ENCODE measurements around the gene CREB3L2. TPM values are rescaled to one million over a fixed set of nuclear protein-coding genes. Genes with fewer than 3 reads are reported as not detected.

CREB3L2 gene
- total RNA-seq, 1 donor from 2014 or later: 65.9 TPM

DNA sequence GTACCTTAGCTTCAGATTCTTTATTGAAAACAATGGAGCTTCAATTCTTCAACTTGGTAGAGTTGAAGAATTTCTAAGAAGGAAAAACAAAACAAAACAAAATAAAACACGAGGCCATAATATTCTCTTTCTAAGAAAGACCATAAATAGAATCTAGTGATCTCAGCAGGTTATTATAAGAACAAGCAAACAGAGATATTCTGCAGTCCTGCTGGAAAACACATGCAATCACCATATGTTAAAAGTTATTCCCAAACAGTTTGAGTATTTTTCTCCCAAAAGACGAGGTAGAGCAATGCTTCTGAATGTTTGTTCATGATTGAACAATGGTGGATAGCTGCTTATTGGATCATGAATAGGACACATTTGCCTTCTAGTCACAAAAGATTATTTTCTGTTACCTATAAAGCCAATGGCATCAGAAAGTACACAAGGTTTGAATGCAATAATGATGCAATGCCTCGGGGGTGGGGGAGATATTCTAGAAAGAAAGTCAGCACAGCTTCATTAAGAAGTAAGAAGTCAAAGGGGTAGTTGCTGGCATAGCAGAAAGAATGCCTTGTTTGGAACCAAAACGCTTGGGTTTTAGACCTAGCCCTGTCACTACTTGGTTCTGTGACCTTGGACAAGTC, 59.3 kb downstream of the CREB3L2 start:
- peaks cover 3% of the 10 kb centered on the region for H3K36me3 Mint-ChIP-seq (ENCODE audit: insufficient read depth)
- H3K27me3 Mint-ChIP-seq: no peaks in the 10 kb centered on the region
- DNase-seq (ENCODE audit: low spot score, unreplicated experiment): no peak
- H3K9me3 Mint-ChIP-seq (ENCODE audit: low read depth): no peaks in the 10 kb centered on the region
- H3K27ac Mint-ChIP-seq: no peak overlapping the region
- H3K4me3 Mint-ChIP-seq (ENCODE audit: low read depth): no peak overlapping the region
- H3K4me1 Mint-ChIP-seq (ENCODE audit: low read depth): peaks cover 32% of the 10 kb centered on the region
- TF ChIP-seq, protein P1, sequence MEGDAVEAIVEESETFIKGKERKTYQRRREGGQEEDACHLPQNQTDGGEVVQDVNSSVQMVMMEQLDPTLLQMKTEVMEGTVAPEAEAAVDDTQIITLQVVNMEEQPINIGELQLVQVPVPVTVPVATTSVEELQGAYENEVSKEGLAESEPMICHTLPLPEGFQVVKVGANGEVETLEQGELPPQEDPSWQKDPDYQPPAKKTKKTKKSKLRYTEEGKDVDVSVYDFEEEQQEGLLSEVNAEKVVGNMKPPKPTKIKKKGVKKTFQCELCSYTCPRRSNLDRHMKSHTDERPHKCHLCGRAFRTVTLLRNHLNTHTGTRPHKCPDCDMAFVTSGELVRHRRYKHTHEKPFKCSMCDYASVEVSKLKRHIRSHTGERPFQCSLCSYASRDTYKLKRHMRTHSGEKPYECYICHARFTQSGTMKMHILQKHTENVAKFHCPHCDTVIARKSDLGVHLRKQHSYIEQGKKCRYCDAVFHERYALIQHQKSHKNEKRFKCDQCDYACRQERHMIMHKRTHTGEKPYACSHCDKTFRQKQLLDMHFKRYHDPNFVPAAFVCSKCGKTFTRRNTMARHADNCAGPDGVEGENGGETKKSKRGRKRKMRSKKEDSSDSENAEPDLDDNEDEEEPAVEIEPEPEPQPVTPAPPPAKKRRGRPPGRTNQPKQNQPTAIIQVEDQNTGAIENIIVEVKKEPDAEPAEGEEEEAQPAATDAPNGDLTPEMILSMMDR (IDR thresholded peaks at IDR 0.05; ENCODE audit: unreplicated experiment): no peak

DNA sequence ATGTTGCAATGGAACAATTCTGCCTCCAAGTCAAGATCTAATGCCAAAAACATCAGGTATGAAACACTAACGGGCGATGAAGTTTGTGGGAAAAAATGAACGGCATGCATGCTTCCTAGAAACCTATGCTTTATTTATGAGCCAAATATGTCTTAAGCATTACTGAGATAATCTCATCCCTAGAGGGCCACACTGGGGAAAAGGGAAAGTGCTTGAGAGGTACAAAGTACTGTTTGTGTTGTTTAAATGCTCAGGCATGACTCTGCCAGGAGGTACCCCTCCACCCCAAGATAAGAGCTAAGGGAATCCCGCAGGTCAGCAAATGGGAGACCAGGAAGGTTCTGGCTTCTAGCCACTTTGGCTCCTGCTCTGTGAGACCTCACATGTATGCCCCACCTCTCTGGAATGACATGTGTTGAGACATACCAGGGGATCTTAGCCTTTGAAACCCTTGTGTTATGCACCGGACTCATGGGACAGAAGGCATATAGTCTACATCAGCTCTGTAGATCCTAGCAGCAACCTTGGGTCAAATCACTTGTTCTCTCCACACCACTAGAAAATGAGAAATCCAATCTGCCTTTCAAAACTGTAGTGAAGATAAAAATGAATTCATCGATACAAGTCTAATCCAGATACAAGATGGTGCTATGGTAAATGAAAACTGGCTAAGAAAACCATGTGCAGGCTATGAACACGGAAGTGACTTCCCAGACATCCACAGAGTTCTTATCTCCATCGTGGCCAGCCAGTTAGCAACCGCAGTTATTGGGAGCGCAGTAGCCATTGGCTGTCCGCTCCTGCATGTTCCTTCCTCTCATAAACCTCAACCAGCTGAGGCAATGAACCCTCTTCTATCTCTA, 61.0 kb downstream of the CREB3L2 start:
- TF ChIP-seq, protein P1 (IDR thresholded peaks at IDR 0.05; ENCODE audit: unreplicated experiment): no peak
- peaks cover 29% of the 10 kb centered on the region for H3K4me1 Mint-ChIP-seq (ENCODE audit: low read depth)
- DNase-seq (ENCODE audit: low spot score, unreplicated experiment): no peak
- peaks cover 3% of the 10 kb centered on the region for H3K36me3 Mint-ChIP-seq (ENCODE audit: insufficient read depth)
- no peaks in the 10 kb centered on the region for H3K27me3 Mint-ChIP-seq
- H3K27ac Mint-ChIP-seq: no peak overlapping the region
- no peak overlapping the region for H3K4me3 Mint-ChIP-seq (ENCODE audit: low read depth)
- no peaks in the 10 kb centered on the region for H3K9me3 Mint-ChIP-seq (ENCODE audit: low read depth)

DNA sequence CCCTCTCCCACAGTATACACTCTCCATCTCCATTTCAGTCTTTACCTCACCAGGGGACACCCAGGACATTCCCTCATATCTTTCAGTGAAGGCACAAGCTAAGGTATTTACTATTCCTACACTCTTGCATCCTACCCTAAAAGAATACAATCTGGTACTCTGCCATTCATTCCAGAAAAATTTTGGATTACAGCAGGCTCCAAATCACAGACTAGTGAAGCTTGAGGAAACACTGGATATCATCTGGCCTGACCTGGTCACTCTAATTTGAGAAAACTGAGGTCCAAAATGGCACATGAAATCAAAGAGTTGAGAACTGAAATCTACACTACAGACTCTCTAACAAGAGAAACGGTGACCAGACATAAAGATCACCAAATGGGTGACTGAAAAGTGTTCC, 61.7 kb downstream of the CREB3L2 start:
- DNase-seq (ENCODE audit: low spot score, unreplicated experiment): no peak
- no peaks in the 10 kb centered on the region for H3K9me3 Mint-ChIP-seq (ENCODE audit: low read depth)
- no peak overlapping the region for H3K27ac Mint-ChIP-seq
- H3K4me3 Mint-ChIP-seq (ENCODE audit: low read depth): no peak overlapping the region
- H3K4me1 Mint-ChIP-seq (ENCODE audit: low read depth): peaks cover 32% of the 10 kb centered on the region
- TF ChIP-seq, protein P1 (IDR thresholded peaks at IDR 0.05; ENCODE audit: unreplicated experiment): no peak
- no peaks in the 10 kb centered on the region for H3K27me3 Mint-ChIP-seq
- H3K36me3 Mint-ChIP-seq (ENCODE audit: insufficient read depth): peaks cover 3% of the 10 kb centered on the region

DNA sequence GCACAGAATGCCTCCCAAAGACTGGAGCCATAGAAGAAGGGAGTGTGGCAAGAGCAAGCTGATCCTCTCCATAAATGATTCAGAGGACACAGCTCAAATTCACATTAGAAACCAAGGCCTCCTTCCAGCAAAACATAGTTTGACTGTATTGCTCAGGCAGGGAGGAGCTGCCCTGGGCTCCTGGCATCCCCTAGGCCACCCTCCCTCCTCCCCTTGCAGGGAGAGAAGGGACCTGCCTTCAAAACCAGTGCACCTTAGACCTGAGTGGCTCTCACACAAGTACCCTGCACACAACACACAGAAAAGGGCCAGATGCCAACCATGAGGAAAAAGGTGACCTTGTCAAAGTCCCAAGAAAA, 64.7 kb downstream of the CREB3L2 start:
- no peak overlapping the region for H3K27ac Mint-ChIP-seq
- no peaks in the 10 kb centered on the region for H3K9me3 Mint-ChIP-seq (ENCODE audit: low read depth)
- H3K27me3 Mint-ChIP-seq: no peaks in the 10 kb centered on the region
- TF ChIP-seq, protein P1 (IDR thresholded peaks at IDR 0.05; ENCODE audit: unreplicated experiment): no peak
- H3K36me3 Mint-ChIP-seq (ENCODE audit: insufficient read depth): peaks cover 3% of the 10 kb centered on the region
- DNase-seq (ENCODE audit: low spot score, unreplicated experiment): no peak
- peaks cover 34% of the 10 kb centered on the region for H3K4me1 Mint-ChIP-seq (ENCODE audit: low read depth)
- no peak overlapping the region for H3K4me3 Mint-ChIP-seq (ENCODE audit: low read depth)

DNA sequence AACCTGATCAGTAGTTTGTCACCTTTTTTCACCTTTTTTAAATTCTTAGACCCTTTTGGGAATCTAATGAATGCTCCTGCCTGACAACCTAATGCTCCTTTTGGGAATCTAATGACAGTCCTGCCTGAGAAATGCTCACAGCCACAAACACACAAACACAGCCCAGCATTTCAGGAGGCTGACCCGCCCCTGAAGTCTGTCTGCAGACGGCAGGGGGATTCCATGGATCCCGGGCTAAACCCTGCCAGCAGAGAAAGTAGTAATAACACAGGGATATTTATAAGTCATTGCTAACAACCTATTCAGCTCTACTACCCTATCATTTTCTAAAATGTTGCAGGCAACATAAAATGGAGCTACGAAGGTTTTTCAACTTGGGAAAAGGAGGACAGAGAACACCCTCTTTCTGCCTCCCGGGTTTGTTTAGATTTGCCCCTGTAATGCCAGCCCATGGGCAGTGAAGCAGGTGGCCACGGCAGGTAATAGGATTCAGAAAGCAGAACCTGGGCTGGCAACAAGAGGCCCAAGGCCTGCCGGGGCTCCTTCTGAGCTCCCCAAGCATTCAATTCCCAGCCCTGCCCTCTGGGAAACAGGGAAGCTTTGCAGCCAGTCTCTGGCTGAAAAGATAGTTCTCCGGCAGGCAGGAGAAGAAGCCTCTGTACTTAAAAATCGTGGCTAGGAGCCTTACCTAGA, 65.2 kb downstream of the CREB3L2 start:
- H3K27ac Mint-ChIP-seq: peak overlapping the region; percentile 54
- H3K9me3 Mint-ChIP-seq (ENCODE audit: low read depth): no peaks in the 10 kb centered on the region
- TF ChIP-seq, protein P1 (IDR thresholded peaks at IDR 0.05; ENCODE audit: unreplicated experiment): no peak
- no peaks in the 10 kb centered on the region for H3K27me3 Mint-ChIP-seq
- peaks cover 1% of the 10 kb centered on the region for H3K36me3 Mint-ChIP-seq (ENCODE audit: insufficient read depth)
- no peak overlapping the region for H3K4me3 Mint-ChIP-seq (ENCODE audit: low read depth)
- DNase-seq (ENCODE audit: low spot score, unreplicated experiment): no peak
- H3K4me1 Mint-ChIP-seq (ENCODE audit: low read depth): peaks cover 38% of the 10 kb centered on the region
